Measurements from ENCODE around the gene CAVIN2. TPM values are rescaled to one million over a fixed set of nuclear protein-coding genes. Genes with fewer than 3 reads are reported as not detected.

The CAVIN2 gene
- polyA plus RNA-seq, 1 of the 3 experiments (the other 2 are of a cell fraction): 1.5 TPM

DNA sequence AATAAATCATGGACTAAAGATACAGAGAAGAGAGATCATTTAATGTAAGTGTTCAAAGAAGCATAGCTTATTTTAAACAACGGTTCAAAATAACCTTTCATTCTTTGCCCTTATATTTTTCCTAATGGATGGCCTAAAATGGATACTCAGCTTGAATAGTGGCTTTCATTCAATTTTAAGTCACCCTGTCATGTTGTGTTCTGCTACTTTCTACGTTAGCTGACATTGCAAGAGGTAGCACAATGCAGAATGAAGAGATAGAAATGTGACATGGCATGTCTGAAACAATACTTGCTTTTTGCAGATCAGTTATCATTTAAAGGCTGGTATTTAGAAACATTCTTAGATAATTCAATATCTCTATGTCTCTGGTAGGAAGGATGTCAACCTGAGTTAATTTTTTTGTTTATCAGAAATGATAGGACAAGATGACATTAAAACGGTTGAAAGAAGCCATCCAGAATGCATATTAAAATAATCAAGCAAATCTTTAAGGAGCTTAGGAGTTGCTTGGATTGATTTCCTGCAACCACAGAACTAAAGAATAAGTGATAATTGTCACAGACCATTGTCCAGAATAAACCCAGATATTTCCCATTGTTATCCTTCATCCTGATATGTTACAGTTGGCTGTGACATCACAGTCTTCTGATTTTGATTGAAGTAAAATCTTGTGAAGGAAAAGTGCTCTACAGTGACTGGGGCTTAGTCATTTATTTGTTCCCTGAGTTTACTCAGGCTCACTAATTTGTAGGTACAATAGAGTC, 41.7 kb upstream of the CAVIN2 start:
- no peaks in the 10 kb centered on the region for H4K20me1 ChIP-seq (ENCODE audit: insufficient read depth)
- H3K79me2 ChIP-seq (ENCODE audit: insufficient read depth): no peaks in the 10 kb centered on the region
- H3K4me3 ChIP-seq (ENCODE audit: low read depth in 2 of 2, low read length in 1 of 2): no peak overlapping the region
- peaks cover 5% of the 10 kb centered on the region for H3F3A ChIP-seq (replicated peaks; ENCODE audit: insufficient read depth)
- CTCF ChIA-PET: interaction anchor here (0.8 kb wide), 1 partner anchor 274 kb away, joined by 3 read pairs; no protein-coding TSS in a partner anchor
- H3K36me3 ChIP-seq (replicated peaks in 1 of 2; ENCODE audit: control insufficient read depth in 1 of 2, insufficient read depth in 2 of 2, low read length in 1 of 2): peaks cover 0 to 7% of the 10 kb centered on the region in 2 experiments
- H3K9me2 ChIP-seq: no peaks in the 10 kb centered on the region
- no peak overlapping the region for H2AFZ ChIP-seq (ENCODE audit: low read depth)
- no peaks in the 10 kb centered on the region for H3K27me3 ChIP-seq (ENCODE audit: insufficient read depth)
- no peak for DNase-seq
- no peak overlapping the region for H3K4me2 ChIP-seq
- peaks cover 6% of the 10 kb centered on the region; the same call in 1 of the 2 replicates for H3K9me3 ChIP-seq
- 75% methylated on average over 3 of the region's 3 CpGs for WGBS (ENCODE audit: low lambda C conversion rate)
- TF ChIP-seq EP300 (IDR thresholded peaks at IDR 0.05; ENCODE audit: borderline replicate concordance in 1 of 2, low read depth in 1 of 2, low read length in 1 of 2): no peak
- no peak for TF ChIP-seq MXI1 (IDR thresholded peaks at IDR 0.05; ENCODE audit: low read depth, low read length)
- TF ChIP-seq, protein P1, sequence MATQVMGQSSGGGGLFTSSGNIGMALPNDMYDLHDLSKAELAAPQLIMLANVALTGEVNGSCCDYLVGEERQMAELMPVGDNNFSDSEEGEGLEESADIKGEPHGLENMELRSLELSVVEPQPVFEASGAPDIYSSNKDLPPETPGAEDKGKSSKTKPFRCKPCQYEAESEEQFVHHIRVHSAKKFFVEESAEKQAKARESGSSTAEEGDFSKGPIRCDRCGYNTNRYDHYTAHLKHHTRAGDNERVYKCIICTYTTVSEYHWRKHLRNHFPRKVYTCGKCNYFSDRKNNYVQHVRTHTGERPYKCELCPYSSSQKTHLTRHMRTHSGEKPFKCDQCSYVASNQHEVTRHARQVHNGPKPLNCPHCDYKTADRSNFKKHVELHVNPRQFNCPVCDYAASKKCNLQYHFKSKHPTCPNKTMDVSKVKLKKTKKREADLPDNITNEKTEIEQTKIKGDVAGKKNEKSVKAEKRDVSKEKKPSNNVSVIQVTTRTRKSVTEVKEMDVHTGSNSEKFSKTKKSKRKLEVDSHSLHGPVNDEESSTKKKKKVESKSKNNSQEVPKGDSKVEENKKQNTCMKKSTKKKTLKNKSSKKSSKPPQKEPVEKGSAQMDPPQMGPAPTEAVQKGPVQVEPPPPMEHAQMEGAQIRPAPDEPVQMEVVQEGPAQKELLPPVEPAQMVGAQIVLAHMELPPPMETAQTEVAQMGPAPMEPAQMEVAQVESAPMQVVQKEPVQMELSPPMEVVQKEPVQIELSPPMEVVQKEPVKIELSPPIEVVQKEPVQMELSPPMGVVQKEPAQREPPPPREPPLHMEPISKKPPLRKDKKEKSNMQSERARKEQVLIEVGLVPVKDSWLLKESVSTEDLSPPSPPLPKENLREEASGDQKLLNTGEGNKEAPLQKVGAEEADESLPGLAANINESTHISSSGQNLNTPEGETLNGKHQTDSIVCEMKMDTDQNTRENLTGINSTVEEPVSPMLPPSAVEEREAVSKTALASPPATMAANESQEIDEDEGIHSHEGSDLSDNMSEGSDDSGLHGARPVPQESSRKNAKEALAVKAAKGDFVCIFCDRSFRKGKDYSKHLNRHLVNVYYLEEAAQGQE (IDR thresholded peaks at IDR 0.05; ENCODE audit: low read depth, low read length): no peak
- TF ChIP-seq USF2 (IDR thresholded peaks at IDR 0.05; ENCODE audit: borderline replicate concordance, low read depth, low read length): no peak
- no peak for TF ChIP-seq RFX5 (IDR thresholded peaks at IDR 0.05; ENCODE audit: low read length)
- TF ChIP-seq EZH2phosphoT487 (IDR thresholded peaks at IDR 0.05; ENCODE audit: borderline replicate concordance, low read depth): no peak
- TF ChIP-seq FOSL2 (IDR thresholded peaks at IDR 0.05; ENCODE audit: borderline replicate concordance, low read depth): no peak
- TF ChIP-seq TEAD4 (IDR thresholded peaks at IDR 0.05; ENCODE audit: borderline replicate concordance, insufficient read depth): no peak
- no peak for TF ChIP-seq USF1 (IDR thresholded peaks at IDR 0.05; ENCODE audit: borderline replicate concordance, low read depth)
- TF ChIP-seq PBX3 (IDR thresholded peaks at IDR 0.05): no peak
- no peak for TF ChIP-seq SMC3 (IDR thresholded peaks at IDR 0.05; ENCODE audit: low read depth, low read length)
- TF ChIP-seq FOXM1 (IDR thresholded peaks at IDR 0.05; ENCODE audit: low read depth): no peak
- TF ChIP-seq GABPA (IDR thresholded peaks at IDR 0.05; ENCODE audit: low read depth): no peak
- TF ChIP-seq, protein P2, sequence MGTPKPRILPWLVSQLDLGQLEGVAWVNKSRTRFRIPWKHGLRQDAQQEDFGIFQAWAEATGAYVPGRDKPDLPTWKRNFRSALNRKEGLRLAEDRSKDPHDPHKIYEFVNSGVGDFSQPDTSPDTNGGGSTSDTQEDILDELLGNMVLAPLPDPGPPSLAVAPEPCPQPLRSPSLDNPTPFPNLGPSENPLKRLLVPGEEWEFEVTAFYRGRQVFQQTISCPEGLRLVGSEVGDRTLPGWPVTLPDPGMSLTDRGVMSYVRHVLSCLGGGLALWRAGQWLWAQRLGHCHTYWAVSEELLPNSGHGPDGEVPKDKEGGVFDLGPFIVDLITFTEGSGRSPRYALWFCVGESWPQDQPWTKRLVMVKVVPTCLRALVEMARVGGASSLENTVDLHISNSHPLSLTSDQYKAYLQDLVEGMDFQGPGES (IDR thresholded peaks at IDR 0.05; ENCODE audit: low read depth, low read length): no peak
- TF ChIP-seq FOXJ3 (CRISPR knock-in tag; IDR thresholded peaks at IDR 0.05): no peak
- H3K27ac ChIP-seq (ENCODE audit: low read depth in 2 of 2, low read length in 1 of 2): no peak overlapping the region
- no peak overlapping the region for H3K9ac ChIP-seq
- POLR2A ChIA-PET: no interaction called here
- no peaks in the 10 kb centered on the region for H3K4me1 ChIP-seq (ENCODE audit: control insufficient read depth in 1 of 2, insufficient read depth in 2 of 2, low read depth in 1 of 2, low read length in 1 of 2)

Data from SK-N-SH (cell line).